Subcutaneous abdominal adipose tissue (tissue), 5 donors: ENCODE data around the gene NAA40.

ENCODE experiments used
- H3K27ac ChIP-seq: one replicate; pipeline ENCODE4 v1.7.0; 2013; ENCODE audit warnings: low read depth, mild to moderate bottlenecking, inconsistent platforms, low read length, moderate library complexity
- H3K27me3 ChIP-seq, 5 donors: one replicate each; pipeline ENCODE4 v1.7.0; 2013; ENCODE audit warnings: low read length in 5 of 5, inconsistent platforms in 1 of 5; ENCODE audit not compliant: control insufficient read depth in 5 of 5, insufficient read depth in 4 of 5
- H3K36me3 ChIP-seq, 5 donors: one replicate each; pipeline ENCODE4 v1.7.0; 2013; ENCODE audit warnings: low read length in 5 of 5; ENCODE audit not compliant: control insufficient read depth in 5 of 5, insufficient read depth in 5 of 5
- H3K4me1 ChIP-seq, 5 donors: one replicate each; pipeline ENCODE4 v1.7.0; 2013; ENCODE audit warnings: low read length in 5 of 5, mild to moderate bottlenecking in 3 of 5, moderate library complexity in 1 of 5; ENCODE audit not compliant: control insufficient read depth in 5 of 5, insufficient read depth in 5 of 5
- H3K4me3 ChIP-seq, 5 donors: one replicate each; pipeline ENCODE4 v1.7.0; 2013; ENCODE audit warnings: low read length in 5 of 5, low read depth in 1 of 5
- H3K9ac ChIP-seq, 5 donors: one replicate each; pipeline ENCODE4 v1.7.0; 2013; ENCODE audit warnings: low read length in 5 of 5, mild to moderate bottlenecking in 4 of 5, moderate library complexity in 3 of 5
- H3K9me3 ChIP-seq, 5 donors: one replicate each; pipeline ENCODE4 v1.7.0; 2013; ENCODE audit warnings: low read length in 5 of 5; ENCODE audit not compliant: control insufficient read depth in 5 of 5
- donor health status: healthy.
- donor health status: healthy.
- donor health status: healthy.
- donor health status: healthy.
- donor health status: healthy.

NAA40 gene

GRCh38 chr11:63911440-63911839 lies 27.4 kb upstream of the NAA40 start:
- peaks cover 0 to 29% (median 21%) of the 10 kb centered on the region in 5 donors for H3K4me1 ChIP-seq
- no peaks in the 10 kb centered on the region for H3K9me3 ChIP-seq
- H3K9ac ChIP-seq, result no peak overlapping the region
- H3K27ac ChIP-seq, result no peak overlapping the region
- H3K27me3 ChIP-seq, result no peaks in the 10 kb centered on the region
- H3K4me3 ChIP-seq, result no peak overlapping the region
- peaks cover 0 to 34% (median 20%) of the 10 kb centered on the region in 5 donors for H3K36me3 ChIP-seq

- H3K9ac ChIP-seq, result no peak overlapping the region
Observed at GRCh38 chr11:63911876-63912275, 26.9 kb upstream of the NAA40 start.

GRCh38 chr11:63912678-63913077 lies 26.1 kb upstream of the NAA40 start:
- Histone ChIP-seq H3K9me3 (no peaks in the 10 kb centered on the region), H3K4me1 (peaks cover 0 to 37% (median 30%) of the 10 kb centered on the region in 5 donors), H3K27me3 (no peaks in the 10 kb centered on the region), H3K4me3 (no peak overlapping the region), H3K9ac (no peak overlapping the region), H3K27ac (no peak overlapping the region), H3K36me3 (peaks cover 0 to 24% (median 12%) of the 10 kb centered on the region in 5 donors)

More at GRCh38 chr11:63911876-63912275, 26.9 kb upstream of the NAA40 start:
- Histone ChIP-seq H3K36me3 (peaks cover 0 to 31% (median 20%) of the 10 kb centered on the region in 5 donors), H3K27ac (no peak overlapping the region), H3K4me1 (peaks cover 0 to 32% (median 24%) of the 10 kb centered on the region in 5 donors), H3K27me3 (no peaks in the 10 kb centered on the region), H3K9me3 (no peaks in the 10 kb centered on the region), H3K4me3 (no peak overlapping the region)

- H3K9me3 ChIP-seq, result no peaks in the 10 kb centered on the region
- no peak overlapping the region for H3K4me3 ChIP-seq
- peaks cover 0 to 39% (median 34%) of the 10 kb centered on the region in 5 donors for H3K4me1 ChIP-seq
- no peak overlapping the region for H3K27ac ChIP-seq
- H3K9ac ChIP-seq, result no peak overlapping the region
- peaks cover 0 to 10% (median 0%) of the 10 kb centered on the region in 5 donors for H3K36me3 ChIP-seq
- no peaks in the 10 kb centered on the region for H3K27me3 ChIP-seq
Observed at GRCh38 chr11:63913866-63914830, 24.7 kb upstream of the NAA40 start.

- Histone ChIP-seq H3K36me3 (peaks cover 0 to 2% (median 0%) of the 10 kb centered on the region in 5 donors), H3K4me1 (peaks cover 0 to 48% (median 44%) of the 10 kb centered on the region in 5 donors), H3K9me3 (no peaks in the 10 kb centered on the region), H3K4me3 (no peak overlapping the region), H3K9ac (no peak overlapping the region), H3K27ac (no peak overlapping the region), H3K27me3 (no peaks in the 10 kb centered on the region)
Observed at GRCh38 chr11:63914896-63915691, 23.7 kb upstream of the NAA40 start.

- no peaks in the 10 kb centered on the region for H3K36me3 ChIP-seq
- no peaks in the 10 kb centered on the region for H3K27me3 ChIP-seq
- H3K9me3 ChIP-seq, result no peaks in the 10 kb centered on the region
- H3K4me1 ChIP-seq, result peaks cover 0 to 54% (median 47%) of the 10 kb centered on the region in 5 donors
- no peak overlapping the region for H3K27ac ChIP-seq
- H3K4me3 ChIP-seq, result peak overlapping the region in 4 of 5 donors; percentile 50 to 66 (median 58)
- peak overlapping the region in 1 of 5 donors; percentile 56 for H3K9ac ChIP-seq
Observed at GRCh38 chr11:63915961-63916836, 22.6 kb upstream of the NAA40 start.

- no peaks in the 10 kb centered on the region for H3K36me3 ChIP-seq
- H3K27ac ChIP-seq, result peak within 1 kb of the TSS; percentile 46
- H3K27me3 ChIP-seq, result no peaks in the 10 kb centered on the region
- H3K4me3 ChIP-seq, result peak within 1 kb of the TSS; percentile 55 to 66 (median 61)
- peaks cover 0 to 4% (median 0%) of the 10 kb centered on the region in 5 donors for H3K9me3 ChIP-seq
- H3K4me1 ChIP-seq, result peaks cover 0 to 54% (median 47%) of the 10 kb centered on the region in 5 donors
- H3K9ac ChIP-seq, result peak within 1 kb of the TSS in 3 of 5 donors; percentile 7 to 56 (median 8)
Observed at GRCh38 chr11:63916837-63917691, 21.7 kb upstream of the NAA40 start, which contains the start of gene RCOR2. Gene RCOR2 (minus strand): TSS chr11:63917164. CDS start chr11:63916456, 708 bp downstream.

GRCh38 chr11:63917692-63918506 lies 20.9 kb upstream of the NAA40 start:
- Histone ChIP-seq H3K27ac (peak overlapping the region; percentile 46), H3K9me3 (peaks cover 0 to 4% (median 0%) of the 10 kb centered on the region in 5 donors), H3K9ac (peak overlapping the region in 4 of 5 donors; percentile 7 to 45 (median 9)), H3K4me1 (peaks cover 0 to 54% (median 47%) of the 10 kb centered on the region in 5 donors), H3K36me3 (no peaks in the 10 kb centered on the region), H3K27me3 (no peaks in the 10 kb centered on the region), H3K4me3 (peak overlapping the region; percentile 53 to 66 (median 61))
